Adrenal gland (tissue), 5 donors: ENCODE data around the gene ANKRD10.

Experiments used
- POLR2A ChIP-seq, 2 donors: fragments of 450-650 bp; IDR thresholded peaks; one replicate each; pipeline ENCODE4 v1.6.1; 2017; ENCODE audit warnings: antibody characterized with exemption in 2 of 2, mild to moderate bottlenecking in 2 of 2, moderate library complexity in 1 of 2
- TF ChIP-seq, protein P1 (sequence below), 6 experiments: fragments of 450-650 bp in 4 of 6; fragments of 200-600 bp in 2 of 6; sonication (generic) in 1 of 6; IDR thresholded peaks; 1 replicate in 5 of 6; 2 replicates in 1 of 6; pipeline versions ENCODE4 v1.5.1 to v1.8.0; 2016 to 2021; ENCODE audit warnings: antibody characterized with exemption in 6 of 6, mild to moderate bottlenecking in 2 of 6, moderate library complexity in 1 of 6
- donor health status: DM: no; HTN: no; CAD: no.

DNA sequence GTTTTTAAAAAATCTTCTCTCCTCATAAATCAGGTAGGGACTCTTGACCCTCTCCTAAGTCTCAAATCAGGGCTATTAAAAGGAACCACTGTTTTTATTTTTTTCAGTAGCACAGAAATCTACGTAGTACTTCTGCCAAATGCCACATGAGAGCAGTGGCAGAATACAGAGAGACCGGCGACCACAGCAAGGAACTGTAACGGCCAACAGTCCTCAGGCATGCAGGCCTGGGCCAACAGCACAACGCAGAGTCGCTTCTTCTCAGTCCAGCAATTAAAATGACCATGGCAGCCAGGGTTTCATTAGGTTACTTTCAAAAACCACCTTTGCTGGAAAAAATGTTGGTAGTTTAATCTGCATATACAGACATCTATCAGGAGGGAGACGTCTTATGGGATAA lies 34.2 kb downstream of the ANKRD10 start:
- no peak for TF ChIP-seq POLR2A (IDR thresholded peaks at IDR 0.05)
- TF ChIP-seq, protein P1, sequence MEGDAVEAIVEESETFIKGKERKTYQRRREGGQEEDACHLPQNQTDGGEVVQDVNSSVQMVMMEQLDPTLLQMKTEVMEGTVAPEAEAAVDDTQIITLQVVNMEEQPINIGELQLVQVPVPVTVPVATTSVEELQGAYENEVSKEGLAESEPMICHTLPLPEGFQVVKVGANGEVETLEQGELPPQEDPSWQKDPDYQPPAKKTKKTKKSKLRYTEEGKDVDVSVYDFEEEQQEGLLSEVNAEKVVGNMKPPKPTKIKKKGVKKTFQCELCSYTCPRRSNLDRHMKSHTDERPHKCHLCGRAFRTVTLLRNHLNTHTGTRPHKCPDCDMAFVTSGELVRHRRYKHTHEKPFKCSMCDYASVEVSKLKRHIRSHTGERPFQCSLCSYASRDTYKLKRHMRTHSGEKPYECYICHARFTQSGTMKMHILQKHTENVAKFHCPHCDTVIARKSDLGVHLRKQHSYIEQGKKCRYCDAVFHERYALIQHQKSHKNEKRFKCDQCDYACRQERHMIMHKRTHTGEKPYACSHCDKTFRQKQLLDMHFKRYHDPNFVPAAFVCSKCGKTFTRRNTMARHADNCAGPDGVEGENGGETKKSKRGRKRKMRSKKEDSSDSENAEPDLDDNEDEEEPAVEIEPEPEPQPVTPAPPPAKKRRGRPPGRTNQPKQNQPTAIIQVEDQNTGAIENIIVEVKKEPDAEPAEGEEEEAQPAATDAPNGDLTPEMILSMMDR (IDR thresholded peaks at IDR 0.05) = no peak
